Liver (tissue), 9 donors: ENCODE data around the gene FAM234B. TPM values are rescaled to one million over a fixed set of nuclear protein-coding genes. Genes with fewer than 3 reads are reported as not detected.

ENCODE experiments used
- DNase-seq: peaks from one replicate; pipeline ENCODE4 v3.0.0-alpha.2; 2017; ENCODE audit warnings: low spot score
- H3K27ac ChIP-seq, 2 donors: one replicate each; pipeline ENCODE4 v1.7.0; 2013; ENCODE audit warnings: inconsistent platforms in 2 of 2, low read length in 2 of 2, control low read depth in 1 of 2, low read depth in 1 of 2, mild to moderate bottlenecking in 1 of 2
- H3K27me3 ChIP-seq, 4 donors: one replicate each; pipeline versions ENCODE4 v1.6.1 to v1.7.0; 2013; ENCODE audit warnings: low read length in 3 of 4, inconsistent platforms in 1 of 4, mild to moderate bottlenecking in 1 of 4, moderate library complexity in 1 of 4; ENCODE audit not compliant: control insufficient read depth in 4 of 4, insufficient read depth in 4 of 4
- H3K36me3 ChIP-seq, 4 donors: one replicate each; pipeline versions ENCODE4 v1.6.1 to v1.7.0; 2013; ENCODE audit warnings: low read length in 3 of 4, mild to moderate bottlenecking in 3 of 4, low read depth in 1 of 4, moderate library complexity in 1 of 4; ENCODE audit not compliant: control insufficient read depth in 4 of 4, insufficient read depth in 3 of 4
- H3K4me1 ChIP-seq, 4 donors: one replicate each; pipeline versions ENCODE4 v1.6.1 to v1.7.0; 2013; ENCODE audit warnings: low read length in 3 of 4, mild to moderate bottlenecking in 3 of 4, moderate library complexity in 1 of 4; ENCODE audit not compliant: control insufficient read depth in 4 of 4, insufficient read depth in 4 of 4
- H3K4me3 ChIP-seq, 3 donors: one replicate each; pipeline versions ENCODE4 v1.6.1 to v1.7.0; 2013; ENCODE audit warnings: low read length in 3 of 3, control low read depth in 1 of 3, low read depth in 1 of 3, mild to moderate bottlenecking in 1 of 3
- H3K9ac ChIP-seq, 2 donors: one replicate each; pipeline ENCODE4 v1.7.0; 2013; ENCODE audit warnings: low read length in 2 of 2, mild to moderate bottlenecking in 2 of 2, moderate library complexity in 2 of 2, control low read depth in 1 of 2, low read depth in 1 of 2
- H3K9me3 ChIP-seq, 4 donors: one replicate each; pipeline versions ENCODE4 v1.6.1 to v1.7.0; 2013; ENCODE audit warnings: low read length in 3 of 4; ENCODE audit not compliant: control insufficient read depth in 4 of 4
- FOXA1 ChIP-seq: IDR thresholded peaks from 2 replicates; pipeline ENCODE4 v1.6.1; 2016; ENCODE audit warnings: antibody characterized with exemption
- FOXA2 ChIP-seq: IDR thresholded peaks from 2 replicates; pipeline ENCODE4 v1.6.1; 2016; ENCODE audit warnings: antibody characterized with exemption
- GABPA ChIP-seq, 2 donors: IDR thresholded peaks in 1 of 2; conservative IDR thresholded peaks in 1 of 2; 2 replicates each; pipeline ENCODE4 v1.6.1; 2016; ENCODE audit warnings: antibody characterized with exemption in 2 of 2, mild to moderate bottlenecking in 1 of 2, moderate library complexity in 1 of 2
- HNF4A ChIP-seq, 2 donors: conservative IDR thresholded peaks; 2 replicates each; pipeline ENCODE4 v1.6.1; 2016; ENCODE audit warnings: antibody characterized with exemption in 2 of 2, mild to moderate bottlenecking in 2 of 2
- HNF4G ChIP-seq: IDR thresholded peaks from 2 replicates; pipeline ENCODE4 v1.6.1; 2016; ENCODE audit warnings: antibody characterized with exemption
- JUND ChIP-seq, 2 donors: IDR thresholded peaks; 2 replicates each; pipeline ENCODE4 v1.6.1; 2016; ENCODE audit warnings: antibody characterized with exemption in 2 of 2
- NR2F2 ChIP-seq: IDR thresholded peaks from 2 replicates; pipeline ENCODE4 v1.6.1; 2016; ENCODE audit warnings: antibody characterized with exemption
- RAD21 ChIP-seq, 2 donors: IDR thresholded peaks; 2 replicates each; pipeline ENCODE4 v1.6.1; 2016; ENCODE audit warnings: antibody characterized with exemption in 2 of 2, mild to moderate bottlenecking in 2 of 2
- SP1 ChIP-seq: IDR thresholded peaks from 2 replicates; pipeline ENCODE4 v1.6.1; 2018; ENCODE audit warnings: antibody characterized with exemption, mild to moderate bottlenecking
- TAF1 ChIP-seq: conservative IDR thresholded peaks from 2 replicates; pipeline ENCODE4 v1.6.1; 2016; ENCODE audit warnings: antibody characterized with exemption, mild to moderate bottlenecking
- WGBS: extraction: QIAGEN DNeasy Blood & Tissue Kit; methylation state at CpG from one replicate; pipeline ENCODE4 v1.1.7; 2013; 5-methylcytosine and 5-hydroxymethylcytosine counted together
- polyA plus RNA-seq, 2 donors: library from polyadenylated mRNA; stranded (reverse) in 1 of 2; unstranded in 1 of 2; fragments of 200-250 nt in 1 of 2; fragments of >200 nt in 1 of 2; fragmentation: Nextera tagmentation in 1 of 2; extraction: Ambion mirVana in 1 of 2; gene quantifications; one replicate each; pipeline versions ENCODE4 v1.2.1 to v1.2.3, GENCODE V29; 2013 to 2015
- total RNA-seq, 2 donors: library from RNA; depleted of rRNA; stranded (reverse); fragments of >200 nt; gene quantifications; one replicate each; pipeline ENCODE4 v1.2.3, GENCODE V29; 2014
- TF ChIP-seq, protein P1 (sequence below): IDR thresholded peaks from 2 replicates; pipeline ENCODE4 v1.6.1; 2016; ENCODE audit warnings: antibody characterized with exemption
- TF ChIP-seq, protein P2 (sequence below): fragments of 150-350 bp; IDR thresholded peaks from 2 replicates; pipeline ENCODE4 v1.5.1; 2017; ENCODE audit warnings: improper control_type of control experiment, low read depth, low read length; ENCODE audit not compliant: missing input control
- TF ChIP-seq, protein P3 (sequence below): IDR thresholded peaks from 2 replicates; pipeline ENCODE4 v1.6.1; 2016; ENCODE audit warnings: antibody characterized with exemption, mild to moderate bottlenecking
- TF ChIP-seq, protein P4 (sequence below): IDR thresholded peaks from 2 replicates; pipeline ENCODE4 v1.6.1; 2016; ENCODE audit warnings: antibody characterized with exemption
- TF ChIP-seq, protein P5 (sequence below): IDR thresholded peaks from 2 replicates; pipeline ENCODE4 v1.6.1; 2016; ENCODE audit warnings: antibody characterized with exemption
- donor health status: healthy.
- donor health status: healthy.
- donor health status: healthy.
- donor health status: healthy.
- donor health status: healthy.

FAM234B gene
- total and polyA plus RNA-seq, 4 donors, result 1.7 to 8.0 (median 3.2) TPM

DNA sequence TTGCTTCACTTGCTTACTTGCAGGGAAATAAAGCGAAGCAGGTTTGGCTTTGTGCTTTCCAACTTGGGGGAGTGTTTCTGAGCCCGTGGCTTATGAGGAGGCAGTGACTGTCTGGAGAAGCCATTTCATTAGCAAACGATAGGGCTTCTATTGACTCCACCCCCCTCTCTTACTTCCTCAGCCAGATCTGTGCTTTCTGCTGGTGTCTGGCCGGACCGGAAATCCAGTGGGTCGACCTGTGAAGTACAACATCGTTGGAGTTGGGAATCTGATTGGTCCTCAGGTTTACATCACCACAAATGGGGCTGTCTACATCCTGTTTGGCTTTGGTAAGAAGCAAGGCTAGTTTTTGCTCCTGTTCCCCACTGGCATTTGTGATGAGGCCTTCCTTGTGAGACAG, 22.3 kb downstream of the FAM234B start:
- Histone ChIP-seq H3K9me3 (no peaks in the 10 kb centered on the region), H3K27ac (no peak overlapping the region), H3K4me3 (no peak overlapping the region), H3K36me3 (peaks cover 0 to 10% (median 6%) of the 10 kb centered on the region in 4 donors), H3K27me3 (no peaks in the 10 kb centered on the region), H3K9ac (no peak overlapping the region), H3K4me1 (no peaks in the 10 kb centered on the region)
- no peak for DNase-seq
- TF ChIP-seq RAD21 (IDR thresholded peaks at IDR 0.05) (no peak), SP1 (no peak), NR2F2 (no peak), JUND (IDR thresholded peaks at IDR 0.05) (no peak), HNF4G (no peak), GABPA (IDR thresholded peaks at IDR 0.05 in 1 of 2, conservative IDR thresholded peaks at IDR 0.05 in 1 of 2) (no peak)
- TF ChIP-seq, protein P1, sequence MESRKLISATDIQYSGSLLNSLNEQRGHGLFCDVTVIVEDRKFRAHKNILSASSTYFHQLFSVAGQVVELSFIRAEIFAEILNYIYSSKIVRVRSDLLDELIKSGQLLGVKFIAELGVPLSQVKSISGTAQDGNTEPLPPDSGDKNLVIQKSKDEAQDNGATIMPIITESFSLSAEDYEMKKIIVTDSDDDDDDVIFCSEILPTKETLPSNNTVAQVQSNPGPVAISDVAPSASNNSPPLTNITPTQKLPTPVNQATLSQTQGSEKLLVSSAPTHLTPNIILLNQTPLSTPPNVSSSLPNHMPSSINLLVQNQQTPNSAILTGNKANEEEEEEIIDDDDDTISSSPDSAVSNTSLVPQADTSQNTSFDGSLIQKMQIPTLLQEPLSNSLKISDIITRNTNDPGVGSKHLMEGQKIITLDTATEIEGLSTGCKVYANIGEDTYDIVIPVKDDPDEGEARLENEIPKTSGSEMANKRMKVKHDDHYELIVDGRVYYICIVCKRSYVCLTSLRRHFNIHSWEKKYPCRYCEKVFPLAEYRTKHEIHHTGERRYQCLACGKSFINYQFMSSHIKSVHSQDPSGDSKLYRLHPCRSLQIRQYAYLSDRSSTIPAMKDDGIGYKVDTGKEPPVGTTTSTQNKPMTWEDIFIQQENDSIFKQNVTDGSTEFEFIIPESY, result no peak
- 88% methylated on average over 7 of the region's 7 CpGs for WGBS

DNA sequence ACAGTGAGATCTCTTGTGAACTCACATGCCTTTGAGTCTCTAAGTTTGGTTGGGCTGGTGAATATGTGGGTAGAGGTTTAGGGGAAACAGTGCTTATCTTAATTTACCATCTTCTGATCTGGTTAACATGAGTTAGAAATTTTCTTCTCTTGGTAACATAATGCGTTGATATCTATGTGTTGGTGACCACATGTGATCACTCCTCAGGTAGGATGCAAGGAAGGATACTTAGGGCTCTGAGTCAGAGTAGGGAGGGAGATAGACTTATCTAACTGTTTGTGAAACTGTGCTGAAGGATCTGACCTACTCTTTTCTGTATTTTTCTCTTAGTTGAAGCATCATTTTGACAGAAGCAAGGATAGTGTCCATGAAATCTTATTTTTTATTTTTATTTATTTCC, 23.1 kb downstream of the FAM234B start:
- TF ChIP-seq HNF4A (conservative IDR thresholded peaks at IDR 0.05) (no peak), NR2F2 (no peak), TAF1 (no peak), FOXA1 (no peak), GABPA (IDR thresholded peaks at IDR 0.05 in 1 of 2, conservative IDR thresholded peaks at IDR 0.05 in 1 of 2) (no peak), FOXA2 (no peak)
- TF ChIP-seq, protein P2, sequence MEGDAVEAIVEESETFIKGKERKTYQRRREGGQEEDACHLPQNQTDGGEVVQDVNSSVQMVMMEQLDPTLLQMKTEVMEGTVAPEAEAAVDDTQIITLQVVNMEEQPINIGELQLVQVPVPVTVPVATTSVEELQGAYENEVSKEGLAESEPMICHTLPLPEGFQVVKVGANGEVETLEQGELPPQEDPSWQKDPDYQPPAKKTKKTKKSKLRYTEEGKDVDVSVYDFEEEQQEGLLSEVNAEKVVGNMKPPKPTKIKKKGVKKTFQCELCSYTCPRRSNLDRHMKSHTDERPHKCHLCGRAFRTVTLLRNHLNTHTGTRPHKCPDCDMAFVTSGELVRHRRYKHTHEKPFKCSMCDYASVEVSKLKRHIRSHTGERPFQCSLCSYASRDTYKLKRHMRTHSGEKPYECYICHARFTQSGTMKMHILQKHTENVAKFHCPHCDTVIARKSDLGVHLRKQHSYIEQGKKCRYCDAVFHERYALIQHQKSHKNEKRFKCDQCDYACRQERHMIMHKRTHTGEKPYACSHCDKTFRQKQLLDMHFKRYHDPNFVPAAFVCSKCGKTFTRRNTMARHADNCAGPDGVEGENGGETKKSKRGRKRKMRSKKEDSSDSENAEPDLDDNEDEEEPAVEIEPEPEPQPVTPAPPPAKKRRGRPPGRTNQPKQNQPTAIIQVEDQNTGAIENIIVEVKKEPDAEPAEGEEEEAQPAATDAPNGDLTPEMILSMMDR, result no peak
- TF ChIP-seq, protein P1, result no peak
- TF ChIP-seq, protein P3, sequence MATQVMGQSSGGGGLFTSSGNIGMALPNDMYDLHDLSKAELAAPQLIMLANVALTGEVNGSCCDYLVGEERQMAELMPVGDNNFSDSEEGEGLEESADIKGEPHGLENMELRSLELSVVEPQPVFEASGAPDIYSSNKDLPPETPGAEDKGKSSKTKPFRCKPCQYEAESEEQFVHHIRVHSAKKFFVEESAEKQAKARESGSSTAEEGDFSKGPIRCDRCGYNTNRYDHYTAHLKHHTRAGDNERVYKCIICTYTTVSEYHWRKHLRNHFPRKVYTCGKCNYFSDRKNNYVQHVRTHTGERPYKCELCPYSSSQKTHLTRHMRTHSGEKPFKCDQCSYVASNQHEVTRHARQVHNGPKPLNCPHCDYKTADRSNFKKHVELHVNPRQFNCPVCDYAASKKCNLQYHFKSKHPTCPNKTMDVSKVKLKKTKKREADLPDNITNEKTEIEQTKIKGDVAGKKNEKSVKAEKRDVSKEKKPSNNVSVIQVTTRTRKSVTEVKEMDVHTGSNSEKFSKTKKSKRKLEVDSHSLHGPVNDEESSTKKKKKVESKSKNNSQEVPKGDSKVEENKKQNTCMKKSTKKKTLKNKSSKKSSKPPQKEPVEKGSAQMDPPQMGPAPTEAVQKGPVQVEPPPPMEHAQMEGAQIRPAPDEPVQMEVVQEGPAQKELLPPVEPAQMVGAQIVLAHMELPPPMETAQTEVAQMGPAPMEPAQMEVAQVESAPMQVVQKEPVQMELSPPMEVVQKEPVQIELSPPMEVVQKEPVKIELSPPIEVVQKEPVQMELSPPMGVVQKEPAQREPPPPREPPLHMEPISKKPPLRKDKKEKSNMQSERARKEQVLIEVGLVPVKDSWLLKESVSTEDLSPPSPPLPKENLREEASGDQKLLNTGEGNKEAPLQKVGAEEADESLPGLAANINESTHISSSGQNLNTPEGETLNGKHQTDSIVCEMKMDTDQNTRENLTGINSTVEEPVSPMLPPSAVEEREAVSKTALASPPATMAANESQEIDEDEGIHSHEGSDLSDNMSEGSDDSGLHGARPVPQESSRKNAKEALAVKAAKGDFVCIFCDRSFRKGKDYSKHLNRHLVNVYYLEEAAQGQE, result no peak
- TF ChIP-seq, protein P4, sequence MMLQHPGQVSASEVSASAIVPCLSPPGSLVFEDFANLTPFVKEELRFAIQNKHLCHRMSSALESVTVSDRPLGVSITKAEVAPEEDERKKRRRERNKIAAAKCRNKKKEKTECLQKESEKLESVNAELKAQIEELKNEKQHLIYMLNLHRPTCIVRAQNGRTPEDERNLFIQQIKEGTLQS, result no peak
- TF ChIP-seq, protein P5, sequence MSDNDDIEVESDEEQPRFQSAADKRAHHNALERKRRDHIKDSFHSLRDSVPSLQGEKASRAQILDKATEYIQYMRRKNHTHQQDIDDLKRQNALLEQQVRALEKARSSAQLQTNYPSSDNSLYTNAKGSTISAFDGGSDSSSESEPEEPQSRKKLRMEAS, result no peak
- H3K36me3 ChIP-seq, result peaks cover 0 to 10% (median 6%) of the 10 kb centered on the region in 4 donors

More for the DNA sequence above, 23.1 kb downstream of the FAM234B start:
- WGBS, result 98% methylated on average over 1 of the region's 1 CpG
- no peaks in the 10 kb centered on the region for H3K27me3 ChIP-seq
- H3K4me1 ChIP-seq, result no peaks in the 10 kb centered on the region
- H3K4me3 ChIP-seq, result no peak overlapping the region
- no peak for DNase-seq
- no peak overlapping the region for H3K9ac ChIP-seq
- H3K9me3 ChIP-seq, result no peaks in the 10 kb centered on the region
- H3K27ac ChIP-seq, result no peak overlapping the region
